Right lobe of liver (tissue), 4 donors: Measurements from ENCODE around the gene ASB3.

Experiments
- CTCF ChIP-seq, 4 donors: fragments of 200-600 bp in 3 of 4; fragments of 450-650 bp in 1 of 4; IDR thresholded peaks; one replicate each; pipeline versions ENCODE4 v1.5.1 to v1.8.0; 2016 to 2022; ENCODE audit warnings: antibody characterized with exemption in 4 of 4, mild to moderate bottlenecking in 2 of 4
- POLR2A ChIP-seq: fragments of 450-650 bp; IDR thresholded peaks from one replicate; pipeline ENCODE4 v1.6.1; 2017; ENCODE audit warnings: antibody characterized with exemption, mild to moderate bottlenecking
- donor health status: DM: no; HTN: no; CAD: no.
- donor health status: DM: no; HTN: no; CAD: no.
- donor health status: DM: no; HTN: yes; CAD: no.

GRCh38 chr2:53697092-53697491 lies 89.7 kb downstream of the ASB3 start:
- TF ChIP-seq CTCF (IDR thresholded peaks at IDR 0.05), result no peak
- TF ChIP-seq POLR2A, result no peak
